K562 (cell line): ENCODE data around the gene DCST1. TPM values are rescaled to one million over a fixed set of nuclear protein-coding genes. Genes with fewer than 3 reads are reported as not detected.

Experiments
- ATAC-seq: fragments of 200-7000 bp; cut with Tn5 transposase; 3 replicates; pipeline ENCODE4 v1.9.1; 2020; ENCODE audit warnings: moderate library complexity
- BruUV-seq: library from RNA; stranded (reverse); fragments of 400-500 nt; replicated peaks from 2 replicates; lab custom pipeline; 2021; lab: Mats Ljungman, UMichigan
- CTCF ChIA-PET: fragments of 300-600 bp; formaldehyde crosslinking; extraction: SDS; loops from one replicate; lab custom pipeline; 2021; ENCODE audit warnings: low intra/inter-chr PET ratio; lab: Yijun Ruan, JAX
- POLR2A ChIA-PET: fragments of 300-600, 350-650 bp; sonication (Branson Sonifier 250); formaldehyde crosslinking; extraction: SDS; loops from one replicate; lab custom pipeline; 2021; ENCODE audit warnings: antibody characterized with exemption, inconsistent platforms; lab: Yijun Ruan, JAX
- DNase-seq, 4 experiments: peaks; one replicate each; pipeline versions ENCODE4 v3.0.0 to v3.0.0-alpha.2; 2011 to 2018; ENCODE audit warnings: low spot score in 3 of 4, mixed read lengths in 3 of 4; ENCODE audit errors: extremely low read depth in 1 of 4
- FAIRE-seq: peaks from 2 replicates; lab custom pipeline; 2011; peaks lifted over from hg19 to GRCh38; lab: Jason Lieb, UNC
- H2AFZ ChIP-seq: 2 replicates; pipeline ENCODE4 v1.6.0; 2011; ENCODE audit warnings: low read depth, low read length, control low read depth, inconsistent platforms
- H3K27ac ChIP-seq: fragments of 200-600 bp; 3 replicates; pipeline ENCODE4 v1.8.0; 2011; ENCODE audit warnings: low read depth, mild to moderate bottlenecking, control low read depth, inconsistent platforms, low read length, moderate library complexity, mixed read lengths; ENCODE audit errors: extremely low read depth
- H3K27me3 ChIP-seq, 2 experiments: fragments of 300-600 bp in 1 of 2; 2 replicates in 1 of 2; 3 replicates in 1 of 2; pipeline versions ENCODE4 v1.6.0 to v1.8.0; 2011; ENCODE audit warnings: inconsistent platforms in 2 of 2, low read length in 2 of 2, mild to moderate bottlenecking in 1 of 2, mixed read lengths in 1 of 2, moderate library complexity in 1 of 2; ENCODE audit not compliant: control insufficient read depth in 2 of 2, insufficient read depth in 2 of 2
- H3K36me3 ChIP-seq: fragments of 300-600 bp; 3 replicates; pipeline ENCODE4 v1.8.0; 2011; ENCODE audit warnings: mild to moderate bottlenecking, low read length, inconsistent platforms; ENCODE audit not compliant: control insufficient read depth, insufficient read depth
- H3K4me1 ChIP-seq, 2 experiments: fragments of 200-600 bp in 1 of 2; replicated peaks in 1 of 2; 2 replicates in 1 of 2; 3 replicates in 1 of 2; pipeline versions ENCODE4 v1.5.1 to v1.8.0; 2011; ENCODE audit warnings: inconsistent platforms in 2 of 2, low read length in 2 of 2, mild to moderate bottlenecking in 1 of 2, mixed read lengths in 1 of 2, moderate library complexity in 1 of 2; ENCODE audit not compliant: control insufficient read depth in 2 of 2, insufficient read depth in 2 of 2
- H3K4me2 ChIP-seq: 2 replicates; pipeline ENCODE4 v1.6.1; 2011; ENCODE audit warnings: low read length, control low read depth, inconsistent platforms, mixed read lengths; ENCODE audit not compliant: insufficient read depth
- H3K4me3 ChIP-seq: fragments of 200-600 bp; sonication (generic), shearing (Covaris generic); 2 replicates; pipeline ENCODE4 v1.5.1; 2016; ENCODE audit warnings: control low read depth, inconsistent platforms
- H3K79me2 ChIP-seq: fragments of 200-600 bp; 3 replicates; pipeline ENCODE4 v1.8.0; 2011; ENCODE audit warnings: low read length, inconsistent platforms; ENCODE audit not compliant: control insufficient read depth, insufficient read depth
- H3K9ac ChIP-seq, 2 experiments: 2 replicates each; pipeline versions ENCODE4 v1.6.0 to v1.6.1; 2011; ENCODE audit warnings: low read depth in 2 of 2, low read length in 2 of 2, control low read depth in 1 of 2, inconsistent platforms in 1 of 2, mild to moderate bottlenecking in 1 of 2, mixed read lengths in 1 of 2; ENCODE audit not compliant: insufficient read depth in 1 of 2
- H3K9me1 ChIP-seq: one replicate; pipeline ENCODE4 v1.6.0; 2011; ENCODE audit warnings: inconsistent platforms, mild to moderate bottlenecking, low read length, moderate library complexity; ENCODE audit not compliant: control insufficient read depth, insufficient read depth
- H3K9me3 ChIP-seq: replicated peaks from 2 replicates; pipeline ENCODE4 v1.5.1; 2011; ENCODE audit warnings: low read depth, low read length, inconsistent platforms; ENCODE audit not compliant: control insufficient read depth, insufficient read depth
- H4K20me1 ChIP-seq: replicated peaks from 2 replicates; pipeline ENCODE4 v1.6.1; 2011; ENCODE audit warnings: low read length, inconsistent platforms, mixed read lengths; ENCODE audit not compliant: control insufficient read depth, insufficient read depth
- ASH1L ChIP-seq: fragments of 450-650 bp; IDR thresholded peaks from 2 replicates; pipeline ENCODE4 v1.6.1; 2018; ENCODE audit warnings: borderline replicate concordance, mild to moderate bottlenecking, low read depth; ENCODE audit not compliant: partially characterized antibody
- BMI1 ChIP-seq: fragments of 150-350 bp; IDR thresholded peaks from 2 replicates; pipeline ENCODE4 v1.6.1; 2014; ENCODE audit warnings: low read length
- CEBPG ChIP-seq, 3 experiments: fragments of 200-800 bp in 1 of 3; sonication (Bioruptor generic) in 1 of 3; sonication (generic) in 1 of 3; formaldehyde crosslinking in 1 of 3; IDR thresholded peaks in 2 of 3; conservative IDR thresholded peaks in 1 of 3; 2 replicates each; pipeline versions ENCODE4 v1.6.1 to v1.8.0; 2016 to 2022; ENCODE audit warnings: missing compliant biosample characterization in 2 of 3, missing genetic modification characterization in 2 of 3, mild to moderate bottlenecking in 1 of 3, missing genetic modification reagents in 1 of 3
- GABPA ChIP-seq: fragments of 200-800 bp; sonication (Bioruptor generic); conservative IDR thresholded peaks from 2 replicates; pipeline ENCODE4 v1.6.1; 2016; ENCODE audit warnings: low read depth, missing genetic modification characterization, missing compliant biosample characterization
- POLR2A ChIP-seq: fragments of 450-650 bp; conservative IDR thresholded peaks from 2 replicates; pipeline ENCODE4 v1.6.1; 2016
- WGBS: fragments of 100-300 bp; shearing (Covaris generic); methylation state at CpG from one replicate; pipeline ENCODE4 v1.1.6; 2016; ENCODE audit warnings: low coverage, mixed read lengths; ENCODE audit not compliant: insufficient coverage; ENCODE audit errors: missing lambda C conversion rate; 5-methylcytosine and 5-hydroxymethylcytosine counted together
- in situ Hi-C: fragments of 300-500 bp; cut with MboI; formaldehyde crosslinking; loops from 4 replicates; pipeline ENCODE4 v1.15.0; 2018; ENCODE audit warnings: inconsistent platforms, mixed read lengths
- intact Hi-C: fragments of 100-400 bp; cut with micrococcal nuclease; formaldehyde crosslinking; loops from 2 replicates; pipeline ENCODE4 v1.14.2; 2022
- polyA plus RNA-seq, 8 experiments: library from polyadenylated mRNA; depleted of rRNA in 4 of 8; stranded (reverse) in 5 of 8; unstranded in 3 of 8; fragments of >200 nt; fragmentation: Nextera tagmentation in 2 of 8; fragmentation: Illumina TruSeq in 1 of 8; extraction: Ambion mirVana in 2 of 8; extraction: Trizol in 1 of 8; gene quantifications; 2 replicates each; pipeline versions ENCODE4 v1.2.1 to v1.2.3, GENCODE V29; 2011 to 2014; ENCODE audit warnings: inconsistent platforms in 1 of 8, missing spikeins in 1 of 8
- total RNA-seq, 7 experiments: library from RNA; depleted of rRNA in 6 of 7; stranded (reverse); fragments of >200 nt in 6 of 7; fragmentation: Illumina TruSeq in 2 of 7; extraction: Trizol in 2 of 7; gene quantifications; 2 replicates each; pipeline versions ENCODE4 v1.2.1 to v1.2.3, GENCODE V29; 2011 to 2021; ENCODE audit warnings: low replicate concordance in 1 of 7
- TF ChIP-seq, protein P1 (sequence below), 2 experiments: fragments of 450-650 bp in 1 of 2; sonication (generic) in 1 of 2; formaldehyde crosslinking in 1 of 2; IDR thresholded peaks in 1 of 2; conservative IDR thresholded peaks in 1 of 2; 2 replicates each; pipeline versions ENCODE4 v1.6.1 to v1.8.1; 2016 to 2023; ENCODE audit warnings: mild to moderate bottlenecking in 2 of 2, moderate library complexity in 2 of 2, inconsistent platforms in 1 of 2, missing genetic modification reagents in 1 of 2

DCST1 gene
- total and polyA plus RNA-seq, 9 of the 15 experiments (the other 6 are each of a cell fraction or from before 2014, with no cell fraction given), result not detected

DNA sequence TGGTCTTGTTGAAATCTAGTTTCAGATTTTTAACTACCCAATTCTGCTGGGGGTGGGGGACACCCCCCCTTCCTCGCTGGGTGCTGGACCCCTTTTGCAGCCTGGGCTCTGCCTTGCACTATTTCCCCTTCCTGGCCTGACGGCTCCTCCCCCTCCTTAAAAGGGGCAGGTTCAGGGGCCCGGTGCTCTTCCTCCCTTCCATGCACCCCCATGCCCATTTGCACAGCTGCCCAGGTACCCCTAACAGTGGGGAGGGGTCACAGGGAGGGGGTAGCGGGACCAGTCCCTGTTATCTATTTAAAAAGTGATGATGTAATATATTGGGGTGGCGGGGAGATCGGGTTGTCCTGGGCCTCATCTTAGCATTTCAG, 15.7 kb upstream of the DCST1 start:
- intact Hi-C loops (loop anchor here (1.0 to 2.0 kb wide), 2 partner anchors 16 to 57 kb away; partner anchors contain the start of genes PYGO2 and ZBTB7B), in situ Hi-C loops (no loop called here)
- ATAC-seq, result peak; percentile 2
- peak in 2 of 4 experiments; percentile 41 to 43 for DNase-seq
- H3K79me2 ChIP-seq, result peaks cover 9% of the 10 kb centered on the region; the same call in 2 of the 3 replicates
- BruUV-seq, result no TSS peak
- peak overlapping the region; percentile 53 for H3K4me2 ChIP-seq
- FAIRE-seq, result no peak
- peak overlapping the region; percentile 81; the same call in 2 of the 3 replicates for H3K27ac ChIP-seq
- peak overlapping the region; percentile 61 to 87; a peak in 3 of 4 replicates for H3K9ac ChIP-seq
- WGBS, result 74% methylated on average over 5 of the region's 6 CpGs
- POLR2A ChIA-PET, result interaction anchor here (0.5 to 2.3 kb wide), 14 partner anchors 10 to 62 kb away, joined by 3 to 15 read pairs (median 4); partner anchors contain the start of genes DCST1, DCST2, LENEP and PBXIP1
- H2AFZ ChIP-seq, result no peak overlapping the region
- TF ChIP-seq GABPA, result 0 out of 2 replicates have a peak, but pooled peaks have one; percentile 12
- 0 out of 2 replicates have a peak, but pooled peaks have one; percentile 7 for TF ChIP-seq POLR2A
- no peak for TF ChIP-seq BMI1
- no peak for TF ChIP-seq ASH1L
- TF ChIP-seq, protein P1, sequence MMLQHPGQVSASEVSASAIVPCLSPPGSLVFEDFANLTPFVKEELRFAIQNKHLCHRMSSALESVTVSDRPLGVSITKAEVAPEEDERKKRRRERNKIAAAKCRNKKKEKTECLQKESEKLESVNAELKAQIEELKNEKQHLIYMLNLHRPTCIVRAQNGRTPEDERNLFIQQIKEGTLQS (IDR thresholded peaks at IDR 0.05), result peak; percentile 71
- TF ChIP-seq, protein P1 (CRISPR knock-in tag; conservative IDR thresholded peaks at IDR 0.05), result no peak
- no peak for TF ChIP-seq CEBPG (CRISPR knock-in tag; IDR thresholded peaks at IDR 0.05)
- TF ChIP-seq CEBPG (tag; conservative IDR thresholded peaks at IDR 0.05 in 1 of 2, IDR thresholded peaks at IDR 0.05 in 1 of 2), result peak; percentile 29 to 36; a peak in 1 of 4 replicates
- TF ChIP-seq, all 486 proteins: peak for 4
- Histone ChIP-seq H4K20me1 (no peaks in the 10 kb centered on the region), H3K4me3 (no peak overlapping the region), H3K27me3 (no peaks in the 10 kb centered on the region), H3K9me3 (no peaks in the 10 kb centered on the region), H3K36me3 (peaks cover 43% of the 10 kb centered on the region; the same call in 2 of the 3 replicates), H3K9me1 (no peaks in the 10 kb centered on the region), H3K4me1 (peaks cover 27 to 54% of the 10 kb centered on the region in 2 experiments)
- CTCF ChIA-PET, result interaction anchor here (1.1 to 2.8 kb wide), 7 partner anchors 17 to 460 kb away, joined by 3 to 28 read pairs (median 6); partner anchors contain the start of genes CKS1B, PBXIP1, PYGO2 and UBE2Q1
